ENCODE data around the gene LSM2. TPM values are rescaled to one million over a fixed set of nuclear protein-coding genes. Genes with fewer than 3 reads are reported as not detected.

LSM2 gene
- total RNA-seq, 4 donors from 2014 or later = 23.5 to 43.0 (median 34.8) TPM

DNA sequence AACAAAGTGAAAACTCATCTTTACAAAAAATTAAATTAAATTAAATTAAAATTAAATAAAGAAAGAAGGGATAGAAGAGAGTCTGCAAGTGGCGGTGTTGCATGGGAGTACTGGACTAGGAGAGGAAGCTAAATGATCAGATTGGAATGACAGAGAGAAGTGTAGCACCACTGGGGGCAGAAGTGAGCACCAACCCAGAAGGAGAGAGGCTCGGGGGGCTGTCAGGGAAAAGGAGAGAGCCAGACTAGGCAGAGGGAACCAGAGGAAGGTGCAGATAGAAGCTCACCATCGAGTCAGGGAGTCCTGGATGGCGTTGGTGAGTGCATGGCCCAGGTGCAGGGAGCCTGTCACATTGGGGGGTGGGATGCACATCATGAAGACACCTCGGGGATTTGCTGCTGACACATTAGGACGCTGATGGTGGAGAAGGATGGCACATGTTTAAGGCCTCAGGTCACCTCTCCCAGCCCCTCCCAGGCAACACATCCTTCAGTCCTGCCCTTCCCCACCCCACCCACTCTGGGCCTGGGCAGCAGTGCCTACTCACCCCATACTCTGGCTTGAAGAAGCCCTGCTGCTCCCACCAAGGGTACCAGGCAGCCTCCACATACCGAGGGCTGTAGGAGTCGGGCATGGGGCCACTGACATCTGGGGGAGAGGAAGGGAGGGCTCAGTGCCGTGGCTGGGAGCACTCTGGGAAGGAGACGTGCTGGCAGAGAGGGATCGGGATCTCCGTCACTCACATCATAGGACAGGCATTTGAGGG, 15.3 kb downstream of the LSM2 start:
- no peak for TF ChIP-seq EP300 (IDR thresholded peaks at IDR 0.05; ENCODE audit: low read depth)
- TF ChIP-seq, protein P1, sequence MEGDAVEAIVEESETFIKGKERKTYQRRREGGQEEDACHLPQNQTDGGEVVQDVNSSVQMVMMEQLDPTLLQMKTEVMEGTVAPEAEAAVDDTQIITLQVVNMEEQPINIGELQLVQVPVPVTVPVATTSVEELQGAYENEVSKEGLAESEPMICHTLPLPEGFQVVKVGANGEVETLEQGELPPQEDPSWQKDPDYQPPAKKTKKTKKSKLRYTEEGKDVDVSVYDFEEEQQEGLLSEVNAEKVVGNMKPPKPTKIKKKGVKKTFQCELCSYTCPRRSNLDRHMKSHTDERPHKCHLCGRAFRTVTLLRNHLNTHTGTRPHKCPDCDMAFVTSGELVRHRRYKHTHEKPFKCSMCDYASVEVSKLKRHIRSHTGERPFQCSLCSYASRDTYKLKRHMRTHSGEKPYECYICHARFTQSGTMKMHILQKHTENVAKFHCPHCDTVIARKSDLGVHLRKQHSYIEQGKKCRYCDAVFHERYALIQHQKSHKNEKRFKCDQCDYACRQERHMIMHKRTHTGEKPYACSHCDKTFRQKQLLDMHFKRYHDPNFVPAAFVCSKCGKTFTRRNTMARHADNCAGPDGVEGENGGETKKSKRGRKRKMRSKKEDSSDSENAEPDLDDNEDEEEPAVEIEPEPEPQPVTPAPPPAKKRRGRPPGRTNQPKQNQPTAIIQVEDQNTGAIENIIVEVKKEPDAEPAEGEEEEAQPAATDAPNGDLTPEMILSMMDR (IDR thresholded peaks at IDR 0.05) = peak; percentile 44 to 65 (median 50)
- intact Hi-C loops (cut with DNase I; ENCODE audit: low total_unique reads) (no loop called here), in situ Hi-C loops (cut with MboI; ENCODE audit: low pct_ligation_motif_present in 1 of 4, low pct_unique_long_range_greater_than_20kb in 1 of 4, low sequenced_read_pairs in 3 of 4) (no loop called here)
- Histone ChIP-seq H3K27ac (no peak overlapping the region), H3K27me3 (no peaks in the 10 kb centered on the region), H3K9me3 (no peaks in the 10 kb centered on the region), H3K4me1 (peaks cover 12 to 19% (median 15%) of the 10 kb centered on the region in 4 donors), H3K36me3 (peaks cover 0 to 7% (median 3%) of the 10 kb centered on the region in 4 donors), H3K4me3 (no peak overlapping the region)
- WGBS, 2 donors (ENCODE audit: low coverage in 1 of 2) = 57 to 73% methylated on average over 6 to 12 of the region's 12 CpGs
- DNase-seq = no peak

DNA sequence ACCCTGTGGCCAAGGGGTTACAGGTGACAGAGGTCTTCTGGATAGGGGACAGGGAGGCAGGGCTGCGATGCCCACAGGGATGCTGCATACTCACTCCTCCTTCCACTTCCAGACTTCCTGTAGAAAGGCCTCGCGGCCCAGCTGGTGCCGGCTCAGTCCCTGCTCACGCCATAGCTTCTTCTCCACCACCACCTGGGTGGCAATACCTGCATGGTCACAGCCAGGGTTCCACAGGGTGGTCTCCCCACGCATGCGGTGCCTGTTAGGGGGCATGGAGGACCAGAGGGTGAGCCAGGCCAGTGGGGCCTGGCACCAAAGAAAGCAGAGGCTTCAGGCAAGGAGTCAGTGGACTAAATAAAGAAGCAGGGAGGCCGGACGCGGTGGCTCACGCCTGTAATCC, 21.3 kb downstream of the LSM2 start:
- no peaks in the 10 kb centered on the region for H3K27me3 ChIP-seq
- no peak overlapping the region for H3K4me3 ChIP-seq
- peaks cover 0 to 18% (median 8%) of the 10 kb centered on the region in 4 donors for H3K36me3 ChIP-seq
- H3K9me3 ChIP-seq = no peaks in the 10 kb centered on the region
- H3K4me1 ChIP-seq = no peaks in the 10 kb centered on the region
- WGBS, 2 donors (ENCODE audit: low coverage in 1 of 2) = 97 to 98% methylated on average over 6 to 11 of the region's 11 CpGs
- in situ Hi-C loops (cut with MboI; ENCODE audit: low pct_ligation_motif_present in 1 of 4, low pct_unique_long_range_greater_than_20kb in 1 of 4, low sequenced_read_pairs in 3 of 4) = no loop called here
- no peak overlapping the region for H3K27ac ChIP-seq
- intact Hi-C loops (cut with DNase I; ENCODE audit: low total_unique reads) = no loop called here
- no peak for TF ChIP-seq EP300 (IDR thresholded peaks at IDR 0.05; ENCODE audit: low read depth)
- TF ChIP-seq POLR2AphosphoS5 (IDR thresholded peaks at IDR 0.05) = no peak
- no peak for TF ChIP-seq POLR2A (IDR thresholded peaks at IDR 0.05)
- TF ChIP-seq, protein P1 (IDR thresholded peaks at IDR 0.05) = no peak
- no peak for DNase-seq

DNA sequence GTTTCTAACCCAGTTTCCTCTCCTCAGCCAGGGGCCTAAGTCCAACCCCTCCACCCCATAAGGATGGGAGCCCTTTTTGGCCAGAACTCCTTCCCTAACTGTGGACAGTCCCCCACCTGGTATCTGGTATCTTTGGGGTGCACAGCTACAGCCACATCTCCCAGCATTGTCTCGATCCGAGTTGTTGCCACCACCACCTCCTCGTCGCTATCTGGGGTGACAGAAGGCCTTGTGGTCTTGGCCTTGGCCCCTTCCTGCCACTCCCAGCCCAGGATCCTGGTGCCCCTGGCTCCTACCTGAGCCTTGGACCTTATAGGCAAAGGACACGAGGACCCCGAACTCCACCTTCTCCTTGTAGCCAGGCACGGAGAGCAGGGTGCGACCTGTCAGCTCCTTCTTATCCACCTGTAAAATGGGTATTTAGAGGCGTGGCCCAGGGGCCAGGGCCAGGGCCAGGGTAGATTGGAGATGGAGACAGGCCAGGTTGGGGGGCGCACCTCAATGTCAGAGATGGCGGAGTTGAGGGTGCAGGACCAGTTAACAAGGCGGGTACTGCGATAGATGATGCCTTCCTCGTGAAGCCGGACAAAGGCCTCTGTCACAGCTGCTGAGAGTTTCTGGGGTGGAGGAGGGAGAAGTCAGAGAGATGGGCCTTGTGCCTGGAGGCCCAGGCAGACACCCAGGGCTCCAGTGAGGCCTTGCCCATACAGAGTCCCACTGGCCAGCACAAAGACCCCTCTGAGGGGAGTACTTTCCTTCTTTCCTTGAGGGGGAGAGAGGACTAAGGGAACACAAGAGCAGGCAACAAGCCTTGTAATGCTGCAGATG, 22.5 kb downstream of the LSM2 start:
- intact Hi-C loops (cut with DNase I; ENCODE audit: low total_unique reads) (no loop called here), in situ Hi-C loops (cut with MboI; ENCODE audit: low pct_ligation_motif_present in 1 of 4, low pct_unique_long_range_greater_than_20kb in 1 of 4, low sequenced_read_pairs in 3 of 4) (no loop called here)
- Histone ChIP-seq H3K27ac (no peak overlapping the region), H3K27me3 (no peaks in the 10 kb centered on the region), H3K4me3 (no peak overlapping the region), H3K4me1 (no peaks in the 10 kb centered on the region), H3K9me3 (no peaks in the 10 kb centered on the region), H3K36me3 (peaks cover 0 to 25% (median 8%) of the 10 kb centered on the region in 4 donors)
- 95% methylated on average over 15 of the region's 15 CpGs; no CpG with 5 or more reads in 1 of the 2 donors for WGBS, 2 donors (ENCODE audit: low coverage in 1 of 2)
- no peak for TF ChIP-seq POLR2A (IDR thresholded peaks at IDR 0.05)
- TF ChIP-seq, protein P1 (IDR thresholded peaks at IDR 0.05) = no peak
- TF ChIP-seq POLR2AphosphoS5 (IDR thresholded peaks at IDR 0.05) = no peak
- no peak for TF ChIP-seq EP300 (IDR thresholded peaks at IDR 0.05; ENCODE audit: low read depth)
- no peak for DNase-seq

DNA sequence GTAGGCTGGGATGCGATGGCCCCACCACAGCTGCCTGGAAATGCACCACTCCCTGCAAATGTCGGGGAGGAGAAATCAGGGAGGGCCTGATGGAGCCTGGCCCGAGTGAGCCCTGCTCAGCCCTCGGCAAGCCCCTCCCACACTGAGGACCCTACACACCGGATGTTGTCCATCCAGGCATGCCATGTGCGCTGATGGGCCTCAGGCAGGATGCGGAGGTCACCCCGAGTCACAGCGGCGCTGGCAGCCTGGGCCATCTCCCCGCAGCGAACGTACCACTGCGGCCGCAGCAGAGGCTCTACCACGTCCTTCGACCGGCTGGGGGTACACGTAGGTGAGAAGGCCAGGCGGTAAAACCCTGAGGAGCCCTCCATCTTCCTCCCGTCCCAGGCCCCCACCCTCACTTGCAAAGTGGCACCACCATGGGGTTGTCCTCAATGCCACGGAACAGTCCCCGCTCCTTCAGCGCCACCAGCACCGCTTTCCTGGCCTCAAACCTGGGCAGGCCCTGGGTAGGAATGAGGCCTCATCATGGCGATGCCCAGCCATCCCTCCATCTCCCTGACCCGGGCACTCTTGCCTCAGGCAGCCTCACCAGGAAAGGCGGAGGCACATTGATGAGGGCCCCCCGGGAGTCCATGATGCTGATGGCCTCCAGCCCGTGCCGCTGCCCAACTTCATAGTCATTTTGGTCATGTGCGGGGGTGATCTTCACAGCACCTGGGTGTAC, 24.5 kb downstream of the LSM2 start:
- no peak overlapping the region for H3K27ac ChIP-seq
- H3K4me1 ChIP-seq = peaks cover under 1 to 3% (median 3%) of the 10 kb centered on the region in 4 donors
- in situ Hi-C loops (cut with MboI; ENCODE audit: low pct_ligation_motif_present in 1 of 4, low pct_unique_long_range_greater_than_20kb in 1 of 4, low sequenced_read_pairs in 3 of 4) (no loop called here), intact Hi-C loops (cut with DNase I; ENCODE audit: low total_unique reads) (no loop called here)
- H3K36me3 ChIP-seq = peaks cover 0 to 25% (median 8%) of the 10 kb centered on the region in 4 donors
- 80 to 93% methylated on average over 1 to 32 of the region's 32 CpGs for WGBS, 2 donors (ENCODE audit: low coverage in 1 of 2)
- no peaks in the 10 kb centered on the region for H3K27me3 ChIP-seq
- TF ChIP-seq, protein P1 (IDR thresholded peaks at IDR 0.05) = no peak
- no peak for TF ChIP-seq POLR2A (IDR thresholded peaks at IDR 0.05)
- TF ChIP-seq EP300 (IDR thresholded peaks at IDR 0.05; ENCODE audit: low read depth) = no peak
- TF ChIP-seq POLR2AphosphoS5 (IDR thresholded peaks at IDR 0.05) = no peak
- H3K9me3 ChIP-seq = no peaks in the 10 kb centered on the region
- no peak overlapping the region for H3K4me3 ChIP-seq
- no peak for DNase-seq

Measured in transverse colon (tissue), 4 donors.